Cardiac fibroblast (primary cell): ENCODE data around the gene PIK3R3.

Experiments used
- DNase-seq, 2 donors: peaks; one replicate each; pipeline versions ENCODE4 v3.0.0 to v3.0.0-alpha.2; 2010; ENCODE audit warnings: low read depth in 2 of 2
- H3K4me3 ChIP-seq, 2 donors: replicated peaks in 1 of 2; 1 replicate in 1 of 2; 2 replicates in 1 of 2; pipeline ENCODE4 v1.5.1; 2011; ENCODE audit warnings: low read depth in 2 of 2, low read length in 2 of 2, mild to moderate bottlenecking in 2 of 2, moderate library complexity in 1 of 2
- CTCF ChIP-seq: IDR thresholded peaks from one replicate; pipeline ENCODE4 v1.5.1; 2011; ENCODE audit warnings: low read depth, mild to moderate bottlenecking, low read length, inconsistent platforms

Gene PIK3R3

GRCh38 chr1:46153732-46154131 lies 21.3 kb upstream of the PIK3R3 start:
- no peak for TF ChIP-seq CTCF
- no peak for DNase-seq
- no peak overlapping the region for H3K4me3 ChIP-seq

- no peak for DNase-seq
- no peak overlapping the region for H3K4me3 ChIP-seq
- no peak for TF ChIP-seq CTCF
Observed at GRCh38 chr1:46153228-46153627, 20.8 kb upstream of the PIK3R3 start.

GRCh38 chr1:46152016-46152415 lies 19.6 kb upstream of the PIK3R3 start:
- no peak overlapping the region for H3K4me3 ChIP-seq
- TF ChIP-seq CTCF = no peak
- peak; percentile 41 to 75 for DNase-seq

GRCh38 chr1:46150085-46150484 lies 17.7 kb upstream of the PIK3R3 start:
- no peak for TF ChIP-seq CTCF
- H3K4me3 ChIP-seq = no peak overlapping the region
- DNase-seq = peak in 1 of 2 donors; percentile 62

GRCh38 chr1:46148318-46148717 lies 15.9 kb upstream of the PIK3R3 start:
- H3K4me3 ChIP-seq = no peak overlapping the region
- no peak for DNase-seq
- TF ChIP-seq CTCF = no peak

GRCh38 chr1:46137916-46138315 lies 5.5 kb upstream of the PIK3R3 start:
- TF ChIP-seq CTCF = no peak
- DNase-seq = peak; percentile 47 to 54
- H3K4me3 ChIP-seq = peak overlapping the region in 1 of 2 donors; percentile 11

GRCh38 chr1:46136711-46137110 lies 4.3 kb upstream of the PIK3R3 start:
- no peak overlapping the region for H3K4me3 ChIP-seq
- no peak for DNase-seq
- TF ChIP-seq CTCF = no peak
